Gastrocnemius medialis (tissue), 4 donors: Measurements from ENCODE around the gene CACNA2D2.

Experiments
- POLR2A ChIP-seq, 2 donors: fragments of 450-650 bp; IDR thresholded peaks; one replicate each; pipeline ENCODE4 v1.6.1; 2017; ENCODE audit warnings: antibody characterized with exemption in 2 of 2, mild to moderate bottlenecking in 2 of 2, moderate library complexity in 2 of 2
- TF ChIP-seq, protein P1 (sequence below), 5 experiments: fragments of 450-650 bp in 3 of 5; fragments of 200-600 bp in 2 of 5; sonication (generic) in 2 of 5; IDR thresholded peaks in 4 of 5; conservative IDR thresholded peaks in 1 of 5; 1 replicate in 4 of 5; 2 replicates in 1 of 5; pipeline ENCODE4 v1.5.1; 2016 to 2019; ENCODE audit warnings: antibody characterized with exemption in 5 of 5, mild to moderate bottlenecking in 3 of 5, moderate library complexity in 3 of 5

DNA sequence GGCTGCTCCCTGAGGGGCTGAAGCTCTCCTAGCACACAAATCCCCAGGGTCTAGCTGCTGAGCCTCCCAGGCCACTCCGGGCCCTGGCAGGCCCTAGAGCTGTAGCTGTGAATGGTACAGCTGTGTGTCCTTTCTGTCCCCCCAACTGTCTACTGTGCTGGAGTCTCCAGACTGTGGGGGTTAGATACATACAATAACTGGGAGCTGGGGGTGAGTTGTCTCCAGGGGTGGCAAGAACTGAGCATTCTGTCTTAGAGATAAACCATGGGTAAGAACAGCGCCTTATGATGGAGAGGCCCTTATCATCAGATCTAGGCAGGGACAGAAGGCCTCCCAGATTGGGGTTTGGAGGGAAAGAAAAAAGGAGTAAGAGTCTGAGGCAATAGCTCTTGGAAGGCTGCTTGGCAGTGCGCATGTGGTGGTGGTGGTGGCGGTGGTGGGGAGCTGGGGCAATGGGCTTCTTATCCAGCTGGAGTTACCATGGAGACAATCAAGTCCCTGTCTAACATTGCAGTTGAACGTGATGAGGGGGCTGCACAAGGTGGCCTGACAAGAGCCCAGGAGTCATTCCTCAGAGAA is 149.2 kb downstream of the CACNA2D2 start:
- TF ChIP-seq, protein P1, sequence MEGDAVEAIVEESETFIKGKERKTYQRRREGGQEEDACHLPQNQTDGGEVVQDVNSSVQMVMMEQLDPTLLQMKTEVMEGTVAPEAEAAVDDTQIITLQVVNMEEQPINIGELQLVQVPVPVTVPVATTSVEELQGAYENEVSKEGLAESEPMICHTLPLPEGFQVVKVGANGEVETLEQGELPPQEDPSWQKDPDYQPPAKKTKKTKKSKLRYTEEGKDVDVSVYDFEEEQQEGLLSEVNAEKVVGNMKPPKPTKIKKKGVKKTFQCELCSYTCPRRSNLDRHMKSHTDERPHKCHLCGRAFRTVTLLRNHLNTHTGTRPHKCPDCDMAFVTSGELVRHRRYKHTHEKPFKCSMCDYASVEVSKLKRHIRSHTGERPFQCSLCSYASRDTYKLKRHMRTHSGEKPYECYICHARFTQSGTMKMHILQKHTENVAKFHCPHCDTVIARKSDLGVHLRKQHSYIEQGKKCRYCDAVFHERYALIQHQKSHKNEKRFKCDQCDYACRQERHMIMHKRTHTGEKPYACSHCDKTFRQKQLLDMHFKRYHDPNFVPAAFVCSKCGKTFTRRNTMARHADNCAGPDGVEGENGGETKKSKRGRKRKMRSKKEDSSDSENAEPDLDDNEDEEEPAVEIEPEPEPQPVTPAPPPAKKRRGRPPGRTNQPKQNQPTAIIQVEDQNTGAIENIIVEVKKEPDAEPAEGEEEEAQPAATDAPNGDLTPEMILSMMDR (IDR thresholded peaks at IDR 0.05 in 4 of 5, conservative IDR thresholded peaks at IDR 0.05 in 1 of 5): no peak
- TF ChIP-seq POLR2A (IDR thresholded peaks at IDR 0.05): no peak
